ENCODE results near the gene SRGAP3.

Gene SRGAP3

DNA sequence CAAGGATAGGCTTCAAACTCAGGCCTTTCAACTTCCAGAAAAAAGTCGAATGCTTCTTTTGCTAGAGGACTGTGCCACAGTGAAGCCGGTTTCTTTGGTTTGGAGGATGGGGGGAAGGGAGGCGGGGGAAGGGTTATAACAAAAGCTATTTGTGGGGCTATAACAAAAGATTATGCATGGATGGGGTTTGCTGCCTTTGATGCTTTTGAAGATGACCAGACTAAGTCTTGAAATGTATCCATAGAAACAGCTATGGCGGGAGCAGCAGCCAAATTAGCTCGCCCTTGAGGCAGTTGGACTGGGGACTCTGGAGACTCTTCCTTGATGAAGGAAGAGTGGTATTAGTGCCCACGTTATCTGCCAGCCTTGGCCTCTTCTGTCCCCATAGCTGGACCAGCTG is 47.5 kb downstream of the SRGAP3 start:
- no peak for DNase-seq (ENCODE audit: low read depth, low spot score)

DNA sequence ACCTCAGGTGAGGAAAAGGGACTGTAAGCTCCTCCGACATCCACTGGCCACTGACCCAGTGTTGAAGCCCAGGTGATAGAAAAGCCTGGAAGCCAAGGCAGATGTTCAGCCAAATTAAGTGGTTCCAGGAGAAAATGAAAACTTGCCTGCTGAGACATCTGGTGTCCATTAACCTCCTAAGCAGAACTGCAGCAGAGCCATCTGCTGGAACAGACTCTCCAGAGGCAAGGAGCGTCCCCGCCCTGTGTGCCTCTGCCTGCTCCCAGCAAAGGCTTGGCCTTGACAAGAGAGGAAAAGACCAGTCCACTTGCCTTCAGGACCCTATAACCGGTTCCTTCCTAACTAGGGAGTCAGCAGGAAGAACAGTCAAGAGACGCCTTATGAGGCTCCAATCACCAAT is 48.2 kb downstream of the SRGAP3 start:
- DNase-seq (ENCODE audit: low read depth, low spot score), result no peak

DNA sequence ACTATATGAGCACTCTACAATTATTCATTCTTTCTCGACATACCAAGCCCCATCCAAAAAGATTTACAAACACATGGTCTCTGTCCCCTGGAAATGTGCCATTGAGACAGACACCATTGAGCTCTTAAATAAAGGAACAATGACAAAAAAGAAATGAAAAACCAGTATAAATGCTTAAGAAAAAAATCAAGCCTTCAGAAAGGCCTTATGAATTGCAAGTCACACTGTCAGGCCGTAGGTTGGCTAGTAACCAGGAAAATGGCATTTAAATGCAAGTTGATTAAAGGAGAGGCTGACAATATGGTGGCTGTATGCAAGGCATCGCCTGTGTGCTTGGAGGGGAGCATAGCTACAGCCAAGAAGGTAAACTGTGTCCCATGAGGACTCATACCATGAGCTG is 49.7 kb downstream of the SRGAP3 start:
- DNase-seq (ENCODE audit: low read depth, low spot score), result no peak

DNA sequence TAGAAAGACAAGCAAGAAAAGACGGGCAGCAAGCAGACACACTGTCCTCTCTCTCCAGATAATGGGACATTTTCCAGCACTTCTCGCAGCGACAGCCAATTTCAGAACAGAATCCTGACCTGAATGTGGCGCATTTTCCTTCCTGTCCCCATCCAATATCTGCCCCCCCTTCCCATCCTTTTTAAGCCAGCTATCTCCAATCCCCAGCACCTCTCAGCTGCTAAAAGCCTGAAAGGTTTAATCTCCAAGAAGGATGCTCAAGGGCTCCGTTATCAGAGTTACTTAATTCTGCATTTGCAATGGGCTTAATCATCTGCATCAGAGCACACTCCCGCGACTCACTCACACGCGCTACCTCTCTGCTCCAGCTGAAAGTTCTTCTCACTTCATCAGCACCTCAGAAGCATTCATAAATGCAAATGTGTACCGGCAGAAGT is 50.5 kb downstream of the SRGAP3 start:
- DNase-seq (ENCODE audit: low read depth, low spot score), result no peak

DNA sequence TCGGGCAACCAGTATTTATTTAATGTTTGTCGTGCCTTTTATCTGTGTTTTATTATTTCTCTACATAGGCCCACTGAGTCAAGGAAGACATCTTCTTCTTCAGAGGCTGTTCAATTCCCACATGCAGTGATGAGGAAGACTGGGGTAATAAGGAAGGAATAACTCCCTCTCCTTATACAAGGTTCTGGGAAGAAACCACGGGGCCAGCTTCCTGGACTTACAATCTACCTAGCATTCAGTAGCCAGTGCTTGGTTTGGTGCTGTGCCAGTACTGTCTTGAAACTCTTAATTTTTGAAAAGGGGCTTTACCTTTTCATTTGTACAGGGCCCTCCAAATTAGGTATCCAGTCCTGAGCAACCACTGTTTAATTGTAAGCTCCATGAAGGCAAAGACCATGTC is 51.2 kb downstream of the SRGAP3 start:
- no peak for DNase-seq (ENCODE audit: low read depth, low spot score)

DNA sequence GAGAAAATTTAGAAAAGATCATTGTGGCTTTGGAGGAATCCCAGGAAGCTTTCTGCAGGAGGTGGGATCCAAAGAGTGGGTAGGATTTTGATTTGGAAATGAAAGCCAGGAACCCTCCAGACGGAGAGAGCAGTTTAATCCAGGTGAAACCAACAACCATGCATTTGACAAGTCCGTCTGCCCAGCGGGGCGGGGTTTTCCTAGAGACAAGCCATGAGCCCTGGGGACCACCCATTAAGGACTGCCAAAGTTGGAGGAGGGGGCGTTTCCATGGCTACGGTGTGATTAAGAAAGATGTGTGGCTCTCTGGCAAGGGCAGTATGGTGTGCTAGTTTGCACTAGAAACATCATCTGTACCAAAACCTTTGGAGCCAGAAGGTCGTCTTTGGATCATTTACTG is 53.4 kb downstream of the SRGAP3 start:
- DNase-seq (ENCODE audit: low read depth, low spot score), result no peak

DNA sequence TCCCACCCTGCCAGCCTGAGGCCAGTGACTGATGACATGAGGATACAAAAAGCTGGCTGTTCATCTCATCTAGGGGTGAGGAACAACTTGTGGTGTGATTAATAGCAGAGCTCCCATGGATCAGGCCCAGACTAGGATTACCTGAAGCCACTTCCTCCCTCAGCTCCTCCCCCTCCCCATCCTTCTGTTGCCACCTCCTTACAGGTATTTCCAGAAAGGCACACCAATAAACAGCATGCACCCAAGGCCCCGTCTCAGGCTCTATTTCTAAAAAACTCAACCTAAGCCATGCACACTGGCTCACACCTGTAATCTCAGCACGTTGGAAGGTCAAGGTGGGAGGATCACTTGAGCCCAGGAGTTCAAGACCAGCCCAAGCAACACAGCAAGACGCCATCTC is 54.1 kb downstream of the SRGAP3 start:
- DNase-seq (ENCODE audit: low read depth, low spot score), result no peak

DNA sequence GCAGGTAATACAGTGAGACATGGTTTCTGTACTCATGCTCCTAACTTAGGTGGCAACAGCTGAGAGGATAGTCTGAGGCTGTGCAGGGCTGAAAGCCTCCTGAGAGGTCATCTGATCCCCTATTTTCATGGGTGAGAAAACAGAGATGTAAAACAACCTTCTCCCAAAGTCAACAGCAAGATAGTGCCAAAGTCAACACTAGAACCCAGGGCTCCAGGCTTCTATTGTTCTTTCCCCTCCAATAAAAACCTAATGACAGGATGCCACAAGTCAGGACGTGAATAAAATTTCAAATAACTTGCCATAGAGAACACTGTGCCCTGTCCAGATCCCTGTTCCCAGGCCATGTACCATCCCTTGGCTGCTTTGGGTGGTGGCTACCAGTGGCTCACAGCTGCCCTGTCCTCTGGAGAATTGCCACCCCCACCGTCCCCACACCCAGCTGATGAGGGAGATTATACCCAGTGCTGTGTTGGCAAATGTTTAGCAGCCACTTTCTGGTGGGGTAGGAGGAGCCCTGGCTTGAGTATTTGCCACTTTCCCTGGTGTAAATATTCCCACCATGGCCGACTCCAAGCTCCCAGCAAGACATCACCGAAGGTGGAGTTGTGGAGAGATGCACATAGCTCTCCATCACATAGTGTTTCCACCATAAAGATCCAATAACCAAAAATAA is 54.8 kb downstream of the SRGAP3 start:
- no peak for DNase-seq (ENCODE audit: low read depth, low spot score)

DNA sequence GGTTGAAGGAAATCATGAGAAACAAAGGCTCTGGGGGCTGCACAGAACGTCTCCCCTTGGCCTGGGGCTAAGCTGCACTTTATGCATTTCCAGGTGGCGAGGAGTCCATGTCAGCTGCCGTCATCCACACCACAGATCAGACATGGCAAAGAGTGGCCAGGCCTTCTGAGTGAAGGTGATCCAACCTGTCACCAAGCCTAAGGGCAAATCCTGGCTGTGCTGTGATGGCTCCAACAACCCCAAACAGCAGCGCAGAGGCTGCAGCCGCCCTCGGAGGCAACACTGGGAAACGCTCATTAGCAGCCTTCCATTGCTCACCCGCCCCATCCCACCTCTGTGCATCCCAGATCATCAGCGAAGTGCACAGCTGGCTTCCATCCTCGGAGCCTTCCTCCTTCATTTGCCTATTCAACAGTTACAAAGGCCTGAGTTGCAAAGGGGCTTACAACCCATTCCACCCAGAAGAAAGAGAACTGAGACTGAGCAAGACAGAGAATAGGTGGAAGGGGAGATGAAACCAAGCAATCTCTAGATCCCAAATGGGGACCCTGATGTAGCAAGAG is 55.7 kb downstream of the SRGAP3 start:
- DNase-seq (ENCODE audit: low read depth, low spot score), result no peak

DNA sequence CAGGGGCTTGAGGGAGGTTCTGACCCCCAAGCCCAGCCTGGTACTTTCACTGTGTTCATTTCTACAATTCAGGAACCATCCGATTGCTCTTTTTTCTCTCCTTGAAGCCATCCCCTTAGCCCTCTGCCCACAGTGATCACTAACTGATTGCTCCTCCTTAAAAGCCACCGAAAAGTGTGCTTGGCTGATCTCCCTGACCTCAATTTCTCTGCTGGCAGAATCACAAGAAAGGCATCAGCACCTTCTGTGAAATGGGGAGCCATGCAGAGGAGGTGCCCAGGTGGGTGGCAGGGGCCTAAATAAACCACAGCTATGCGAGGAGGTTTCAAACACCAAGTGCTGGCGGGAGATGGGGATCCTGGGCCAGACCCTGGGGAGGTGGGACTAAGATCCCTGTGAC is 56.2 kb downstream of the SRGAP3 start:
- DNase-seq (ENCODE audit: low read depth, low spot score), result no peak

DNA sequence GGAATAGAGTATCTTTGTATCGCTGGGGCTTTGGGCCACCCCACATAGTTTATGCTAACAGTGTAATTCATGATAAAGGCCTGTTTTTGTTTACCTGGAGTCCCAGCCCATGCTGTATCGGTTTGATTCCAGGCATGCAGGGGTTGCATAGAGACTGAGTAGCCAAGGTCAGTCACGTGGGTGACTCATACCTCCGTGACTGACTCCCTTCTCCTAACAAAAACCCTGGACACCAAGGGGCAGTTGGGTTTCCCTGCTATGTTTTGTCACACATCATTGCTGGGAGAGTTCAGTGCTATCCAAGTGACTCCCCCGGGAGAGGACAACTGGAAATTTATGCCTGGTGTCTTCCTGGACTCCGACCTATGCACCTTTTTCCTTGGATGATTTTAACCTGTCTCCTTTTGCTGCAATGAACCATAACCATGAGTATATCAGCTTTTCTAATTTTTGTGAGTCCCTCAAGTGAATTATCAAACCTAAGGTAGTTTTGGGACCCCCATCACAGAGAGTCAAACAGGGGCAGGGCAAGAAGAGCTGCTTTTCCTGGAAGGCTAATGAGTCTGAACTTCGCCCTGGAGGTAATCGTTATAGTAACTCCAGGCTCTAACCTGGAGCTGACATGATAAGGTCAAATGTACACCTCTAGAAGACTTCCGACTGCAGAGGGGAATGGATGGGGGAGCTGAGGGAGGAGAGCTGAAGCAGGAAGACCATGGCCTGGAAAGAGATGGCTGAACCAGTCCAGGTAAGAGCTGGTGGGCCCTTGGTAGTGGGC is 57.0 kb downstream of the SRGAP3 start:
- DNase-seq (ENCODE audit: low read depth, low spot score), result no peak

DNA sequence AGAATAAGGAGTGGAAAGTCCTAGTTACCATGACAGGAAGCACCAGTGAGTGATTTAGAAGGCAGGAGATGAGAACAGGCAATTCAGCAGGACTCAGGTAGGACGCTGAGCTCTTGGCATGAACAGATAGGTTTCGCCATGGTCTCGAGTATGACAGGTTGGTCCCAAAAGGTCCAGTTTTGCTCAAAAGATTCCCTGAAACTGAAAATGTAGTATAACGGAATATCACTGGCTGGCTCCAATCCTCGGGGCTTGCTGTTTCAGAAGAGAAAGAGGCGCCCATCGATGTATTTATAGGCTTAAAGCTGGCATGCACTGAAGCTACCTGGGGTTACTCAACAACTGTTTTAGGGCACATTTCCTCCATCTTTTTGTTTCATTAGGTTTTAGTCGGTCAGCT is 59.2 kb downstream of the SRGAP3 start:
- DNase-seq (ENCODE audit: low read depth, low spot score), result no peak

DNA sequence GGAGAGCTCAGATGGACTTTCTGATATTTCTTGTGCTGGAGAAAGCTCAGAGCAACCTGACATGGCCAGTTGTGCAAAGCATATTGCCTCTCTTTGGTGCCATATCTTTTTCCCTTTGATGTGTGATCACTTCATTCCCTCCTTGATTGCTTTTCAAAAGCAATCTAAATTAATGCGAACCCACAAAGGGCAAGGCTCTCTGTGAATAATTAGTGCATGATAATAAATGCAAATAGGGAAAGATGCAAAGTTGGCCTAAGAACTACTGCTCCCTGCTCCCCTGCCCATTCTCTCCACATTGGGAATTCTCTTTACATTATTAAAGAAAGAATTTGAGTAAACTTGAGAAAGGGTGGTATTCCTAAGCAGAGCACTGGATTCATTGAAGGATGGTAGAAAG is 60.9 kb downstream of the SRGAP3 start:
- no peak for DNase-seq (ENCODE audit: low read depth, low spot score)

DNA sequence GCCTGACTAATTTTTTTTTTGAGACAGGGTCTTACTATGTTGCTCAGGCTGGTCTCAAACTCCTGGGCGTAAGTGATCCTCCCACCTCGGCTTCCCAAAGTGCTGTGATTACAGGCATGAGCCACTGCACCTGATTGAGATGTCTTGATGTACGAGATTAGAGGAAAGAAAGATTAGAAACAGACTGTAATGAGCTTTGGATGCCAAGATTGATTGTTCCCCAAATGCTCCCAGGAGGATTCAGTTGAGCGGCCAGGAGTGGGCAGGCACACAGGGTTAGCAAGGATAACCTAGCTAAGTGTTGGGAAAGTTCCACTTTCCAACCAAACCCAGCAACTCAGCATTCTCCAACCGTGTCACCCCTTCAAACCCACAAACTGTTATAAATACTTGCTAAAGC is 63.7 kb downstream of the SRGAP3 start:
- no peak for DNase-seq (ENCODE audit: low read depth, low spot score)

DNA sequence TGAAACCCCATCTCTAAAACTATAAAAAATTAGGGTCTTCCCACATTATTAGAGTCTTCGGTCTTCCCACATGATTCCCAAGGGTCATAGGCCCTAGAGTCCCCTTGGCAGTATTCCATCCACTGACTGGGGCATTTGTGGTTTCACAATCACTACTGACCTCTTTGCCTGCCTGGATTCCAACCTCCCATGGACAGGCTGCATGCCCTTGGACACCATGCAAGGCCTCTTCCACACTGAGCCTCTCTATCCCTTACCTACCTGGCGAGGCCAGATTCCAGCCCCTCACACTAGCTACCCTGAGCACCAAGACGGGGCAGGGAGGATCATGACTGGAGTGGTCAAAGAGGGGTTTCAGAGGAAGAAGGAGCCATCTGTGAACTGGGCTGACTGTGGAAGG is 64.4 kb downstream of the SRGAP3 start:
- DNase-seq (ENCODE audit: low read depth, low spot score), result no peak

DNA sequence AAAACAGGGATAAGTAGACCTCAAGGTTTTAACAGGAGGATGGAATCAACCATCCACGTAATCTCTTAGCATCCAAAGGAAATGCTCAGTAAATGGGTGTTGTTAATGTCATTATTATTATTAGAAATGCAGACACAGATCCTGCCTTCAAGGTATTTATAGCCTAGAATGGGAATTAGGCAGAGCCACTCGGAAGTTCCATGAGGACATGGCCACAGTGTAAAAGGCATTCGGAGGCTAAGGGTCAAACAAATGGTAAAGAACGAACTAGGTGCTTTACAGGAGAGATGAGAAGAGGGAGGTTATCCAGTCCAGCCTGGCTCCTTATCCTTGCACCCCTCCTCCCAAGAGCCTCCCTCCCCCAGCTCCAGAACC is 65.0 kb downstream of the SRGAP3 start:
- no peak for DNase-seq (ENCODE audit: low read depth, low spot score)

DNA sequence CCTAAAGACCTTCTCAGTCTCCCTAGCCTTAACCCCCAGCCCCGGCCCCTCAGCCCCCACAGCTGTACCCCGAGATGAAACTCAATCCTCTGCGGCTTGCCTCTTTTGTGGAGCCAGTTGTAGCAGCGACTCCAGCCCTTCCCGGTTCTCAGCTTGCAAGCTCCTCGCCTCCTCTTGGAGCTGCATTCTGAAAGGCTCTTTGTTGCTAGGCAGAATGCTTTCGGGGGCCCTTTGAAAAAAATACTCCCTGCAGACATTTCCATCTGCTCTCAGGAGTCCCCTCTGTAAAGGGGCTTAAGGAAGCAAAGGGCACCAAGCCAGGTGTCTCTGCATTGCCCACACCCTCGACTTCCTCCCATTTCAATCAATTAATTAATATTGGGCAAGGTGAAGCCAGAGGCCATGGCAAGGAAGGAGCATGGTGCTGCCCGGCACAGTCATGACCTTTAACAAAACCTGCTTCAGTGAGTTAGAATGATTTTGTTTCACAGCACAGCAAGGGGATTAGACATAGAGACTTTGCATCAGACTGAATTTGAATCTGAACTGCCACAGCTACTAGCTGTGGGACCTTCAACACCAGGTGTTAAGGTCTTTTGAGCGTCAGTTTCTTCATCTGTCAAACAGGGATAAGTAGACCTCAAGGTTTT is 65.5 kb downstream of the SRGAP3 start:
- no peak for DNase-seq (ENCODE audit: low read depth, low spot score)

DNA sequence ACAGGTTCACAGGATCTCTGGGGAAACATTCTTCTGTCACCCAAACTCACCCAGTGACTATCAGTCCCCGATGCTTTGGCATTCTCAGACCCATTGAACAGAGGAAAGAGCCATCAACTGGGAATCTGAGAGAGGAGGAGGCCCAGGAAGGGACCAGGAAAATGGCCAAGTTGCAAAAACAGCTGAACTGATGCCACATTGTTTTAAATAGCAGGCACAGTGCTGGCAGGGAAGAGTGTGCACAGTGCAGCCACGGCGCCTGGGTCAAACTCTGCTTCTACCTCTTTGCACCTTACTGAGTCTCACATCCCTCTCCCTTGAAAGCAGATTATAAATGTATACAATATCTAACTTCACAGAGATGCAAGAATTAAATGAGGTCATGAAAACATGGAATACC is 66.4 kb downstream of the SRGAP3 start:
- DNase-seq (ENCODE audit: low read depth, low spot score), result no peak

DNA sequence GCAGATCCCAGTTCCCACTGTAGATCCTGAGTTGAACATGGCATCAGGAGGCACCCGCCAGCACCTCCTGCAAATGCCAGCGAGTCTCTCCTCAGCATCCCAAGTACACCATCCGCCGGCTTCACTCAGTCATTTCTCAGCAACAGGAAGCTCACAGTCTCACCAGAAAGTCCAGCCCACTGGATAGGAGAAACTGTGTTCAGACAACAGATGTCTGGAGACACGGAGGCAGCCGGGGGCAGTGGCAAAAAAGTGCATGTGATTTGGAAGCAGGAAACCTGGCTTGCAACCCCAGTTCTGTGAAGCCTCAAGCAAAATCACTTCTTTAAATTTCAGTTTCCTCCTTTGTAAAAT is 68.7 kb downstream of the SRGAP3 start:
- no peak for DNase-seq (ENCODE audit: low read depth, low spot score)

DNA sequence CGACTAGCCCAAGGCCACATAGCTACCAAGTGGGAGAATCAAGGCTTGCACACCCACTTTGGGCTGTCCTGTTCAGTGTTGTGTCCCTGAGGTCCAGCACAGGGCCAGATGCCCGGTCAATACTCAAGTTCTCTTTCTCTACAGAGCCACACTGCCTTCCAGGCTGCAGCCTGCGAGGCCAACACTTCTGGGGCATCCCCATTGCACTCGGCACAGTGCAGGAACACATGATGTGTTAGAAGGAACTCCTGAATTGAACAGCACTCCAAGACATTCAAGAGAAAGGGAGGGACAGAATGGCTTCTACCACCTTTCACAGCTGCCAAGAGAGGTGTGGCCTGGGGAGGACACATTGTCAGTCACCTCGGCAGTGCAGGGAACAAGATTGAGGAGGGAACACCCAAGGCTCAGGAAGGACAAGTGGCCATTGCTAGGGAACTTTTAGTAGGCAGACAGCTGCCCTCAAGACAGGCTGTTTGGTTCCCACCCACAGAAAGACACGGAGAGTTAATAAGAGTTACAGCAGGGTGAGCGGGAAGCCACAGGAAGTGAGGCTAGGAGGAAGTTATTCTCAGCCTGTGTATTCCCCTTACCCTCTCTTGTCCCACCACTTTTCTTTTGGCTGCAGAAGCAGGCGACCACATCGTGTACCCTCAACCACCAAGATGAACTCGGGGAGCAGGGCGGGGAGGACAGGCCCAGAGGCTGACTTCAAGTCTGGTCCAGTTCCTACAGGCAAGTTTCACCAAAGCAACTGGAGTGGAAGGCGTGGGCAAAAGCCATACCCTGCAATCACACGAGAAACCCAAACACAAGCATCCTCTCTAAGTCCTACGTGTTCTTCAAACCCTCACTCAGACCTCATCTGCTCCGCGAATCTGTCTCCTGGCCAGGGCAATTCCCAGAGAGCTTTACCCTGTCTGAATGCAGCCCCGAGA is 69.4 kb downstream of the SRGAP3 start:
- DNase-seq (ENCODE audit: low read depth, low spot score), result no peak

DNA sequence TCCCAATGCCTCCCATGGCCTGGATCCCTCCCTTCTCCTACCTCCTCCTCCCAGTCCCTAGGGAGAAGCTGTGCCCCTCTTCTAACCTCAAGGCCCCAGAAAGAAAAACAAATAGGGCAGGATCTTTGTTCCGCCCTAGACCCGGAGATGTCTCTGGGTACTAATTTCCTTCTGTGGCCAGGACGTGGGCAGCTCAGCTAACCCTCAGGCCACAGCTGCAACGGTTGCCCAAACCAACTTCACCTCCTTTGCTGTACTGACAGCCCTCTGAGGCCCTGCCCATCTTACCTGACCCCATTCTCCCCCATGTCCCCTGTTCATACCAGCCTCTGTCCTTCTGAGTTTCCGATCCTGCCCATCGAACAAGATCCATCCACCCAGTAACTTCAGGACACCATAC is 70.7 kb downstream of the SRGAP3 start:
- DNase-seq (ENCODE audit: low read depth, low spot score), result no peak

DNA sequence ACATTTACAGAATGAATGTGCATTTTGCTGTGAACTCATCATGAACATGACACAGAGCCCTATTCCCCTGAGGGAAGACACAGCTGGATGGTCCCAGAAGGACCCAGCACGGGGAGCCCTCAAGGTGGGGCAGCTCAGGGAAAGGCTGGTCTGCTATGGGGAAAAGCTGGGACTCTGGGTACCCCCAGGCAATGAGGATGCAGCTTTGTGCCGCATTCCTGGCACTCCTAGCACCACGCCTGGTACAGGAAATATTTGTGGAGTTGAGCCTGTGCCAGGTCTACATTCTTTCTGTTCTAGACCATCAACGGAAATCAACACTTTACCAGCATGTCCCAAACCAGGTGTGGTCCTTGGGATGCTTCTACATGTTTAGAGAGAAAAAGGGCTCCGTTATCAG is 74.0 kb downstream of the SRGAP3 start:
- no peak for DNase-seq (ENCODE audit: low read depth, low spot score)

Measured in activated naive CD8-positive, alpha-beta T cell treated with anti-CD3 and anti-CD28 coated beads, Interleukin-2, amount 50 U/mL, for 16 hours (primary cell).